ENCODE data around the gene IPO8. TPM values are rescaled to one million over a fixed set of nuclear protein-coding genes. Genes with fewer than 3 reads are reported as not detected.

The IPO8 gene
- total and polyA plus RNA-seq, 12 donors = 7.3 to 30.7 (median 23.8) TPM

- intact Hi-C loops (cut with DNase I) = no loop called here
- ATAC-seq (no peak), DNase-seq (no peak)
- no peak overlapping the region for H3K4me3 ChIP-seq
- 88 to 90% methylated on average over 1 of the region's 1 CpG for WGBS, 2 donors
- no peaks in the 10 kb centered on the region for H3K27me3 ChIP-seq
- peaks cover 0 to 10% (median 0%) of the 10 kb centered on the region in 9 donors for H3K4me1 ChIP-seq
- no peak overlapping the region for H3K27ac ChIP-seq
- TF ChIP-seq, protein P1, sequence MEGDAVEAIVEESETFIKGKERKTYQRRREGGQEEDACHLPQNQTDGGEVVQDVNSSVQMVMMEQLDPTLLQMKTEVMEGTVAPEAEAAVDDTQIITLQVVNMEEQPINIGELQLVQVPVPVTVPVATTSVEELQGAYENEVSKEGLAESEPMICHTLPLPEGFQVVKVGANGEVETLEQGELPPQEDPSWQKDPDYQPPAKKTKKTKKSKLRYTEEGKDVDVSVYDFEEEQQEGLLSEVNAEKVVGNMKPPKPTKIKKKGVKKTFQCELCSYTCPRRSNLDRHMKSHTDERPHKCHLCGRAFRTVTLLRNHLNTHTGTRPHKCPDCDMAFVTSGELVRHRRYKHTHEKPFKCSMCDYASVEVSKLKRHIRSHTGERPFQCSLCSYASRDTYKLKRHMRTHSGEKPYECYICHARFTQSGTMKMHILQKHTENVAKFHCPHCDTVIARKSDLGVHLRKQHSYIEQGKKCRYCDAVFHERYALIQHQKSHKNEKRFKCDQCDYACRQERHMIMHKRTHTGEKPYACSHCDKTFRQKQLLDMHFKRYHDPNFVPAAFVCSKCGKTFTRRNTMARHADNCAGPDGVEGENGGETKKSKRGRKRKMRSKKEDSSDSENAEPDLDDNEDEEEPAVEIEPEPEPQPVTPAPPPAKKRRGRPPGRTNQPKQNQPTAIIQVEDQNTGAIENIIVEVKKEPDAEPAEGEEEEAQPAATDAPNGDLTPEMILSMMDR (IDR thresholded peaks at IDR 0.05) = no peak
- peaks cover 0 to 92% (median 6%) of the 10 kb centered on the region in 9 donors for H3K36me3 ChIP-seq
- no peaks in the 10 kb centered on the region for H3K9me3 ChIP-seq
These were observed 30.1 kb upstream of the IPO8 start for GRCh38 chr12:30725739-30726138.

DNA sequence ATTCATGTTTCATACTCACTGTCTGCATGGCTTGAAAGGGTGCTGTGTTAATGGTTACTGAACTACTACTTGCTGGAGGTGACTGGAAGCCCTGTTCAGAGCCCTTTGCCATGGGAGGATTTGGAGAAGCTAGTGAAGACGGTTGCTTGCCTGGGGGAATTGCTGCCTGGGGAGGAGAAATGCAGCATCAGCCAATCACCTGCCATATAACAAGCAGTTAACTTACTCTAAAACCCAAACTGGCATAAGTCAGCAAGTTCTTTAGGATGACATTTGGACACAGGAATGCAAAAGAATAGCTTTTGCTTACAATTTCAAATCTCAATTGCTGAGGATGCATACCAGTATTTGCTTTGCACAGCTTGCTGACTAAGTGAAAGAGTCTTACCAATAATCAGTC lies 23.4 kb upstream of the IPO8 start:
- ATAC-seq = no peak
- TF ChIP-seq, protein P1 (IDR thresholded peaks at IDR 0.05) = no peak
- no peaks in the 10 kb centered on the region for H3K4me1 ChIP-seq
- H3K4me3 ChIP-seq = no peak overlapping the region
- WGBS, 2 donors = 78 to 89% methylated on average over 1 of the region's 1 CpG
- H3K27me3 ChIP-seq = no peaks in the 10 kb centered on the region
- H3K9me3 ChIP-seq = no peaks in the 10 kb centered on the region
- H3K36me3 ChIP-seq = peaks cover 0 to 100% (median 9%) of the 10 kb centered on the region in 9 donors
- no peak for DNase-seq
- intact Hi-C loops (cut with DNase I) = no loop called here
- H3K27ac ChIP-seq = no peak overlapping the region

GRCh38 chr12:30707613-30708342 lies 12.1 kb upstream of the IPO8 start:
- 90 to 92% methylated on average over 10 of the region's 10 CpGs for WGBS, 2 donors
- ATAC-seq (no peak), DNase-seq (no peak)
- TF ChIP-seq, protein P1 (IDR thresholded peaks at IDR 0.05) = no peak
- H3K27ac ChIP-seq = no peak overlapping the region
- no peaks in the 10 kb centered on the region for H3K27me3 ChIP-seq
- no peak overlapping the region for H3K4me3 ChIP-seq
- H3K36me3 ChIP-seq = peaks cover 0 to 54% (median 16%) of the 10 kb centered on the region in 9 donors
- intact Hi-C loops (cut with DNase I) = no loop called here
- H3K4me1 ChIP-seq = no peaks in the 10 kb centered on the region
- H3K9me3 ChIP-seq = no peaks in the 10 kb centered on the region

- H3K27ac ChIP-seq = no peak overlapping the region
These were observed 10.8 kb upstream of the IPO8 start for GRCh38 chr12:30706476-30706875.

More at GRCh38 chr12:30706476-30706875, 10.8 kb upstream of the IPO8 start:
- DNase-seq (no peak), ATAC-seq (no peak)
- 94 to 95% methylated on average over 2 of the region's 2 CpGs for WGBS, 2 donors
- intact Hi-C loops (cut with DNase I) = no loop called here
- H3K36me3 ChIP-seq = peaks cover 0 to 41% (median 16%) of the 10 kb centered on the region in 9 donors
- no peak overlapping the region for H3K4me3 ChIP-seq
- H3K27me3 ChIP-seq = no peaks in the 10 kb centered on the region
- TF ChIP-seq, protein P1 (IDR thresholded peaks at IDR 0.05) = no peak
- H3K4me1 ChIP-seq = no peaks in the 10 kb centered on the region
- H3K9me3 ChIP-seq = no peaks in the 10 kb centered on the region

Data from heart right ventricle (tissue), 16 donors.